Stimulated activated CD4-positive, alpha-beta T cell treated with anti-CD3 and anti-CD28 coated beads, Interleukin-4, amount 100 ng/mL, for 24 hours (primary cell): ENCODE data around the gene DTX3L.
A peak's percentile ranks its signal among the peaks of the same experiment; 100 is the strongest.
"Not testable (repeated sequence)": the region's sequence is repeated elsewhere in the genome, so short reads cannot be mapped to it uniquely, and the experiment has no call there.

Experiments
- DNase-seq: peaks from one replicate; pipeline ENCODE4 v3.0.0-alpha.2; 2020

Gene DTX3L

DNA sequence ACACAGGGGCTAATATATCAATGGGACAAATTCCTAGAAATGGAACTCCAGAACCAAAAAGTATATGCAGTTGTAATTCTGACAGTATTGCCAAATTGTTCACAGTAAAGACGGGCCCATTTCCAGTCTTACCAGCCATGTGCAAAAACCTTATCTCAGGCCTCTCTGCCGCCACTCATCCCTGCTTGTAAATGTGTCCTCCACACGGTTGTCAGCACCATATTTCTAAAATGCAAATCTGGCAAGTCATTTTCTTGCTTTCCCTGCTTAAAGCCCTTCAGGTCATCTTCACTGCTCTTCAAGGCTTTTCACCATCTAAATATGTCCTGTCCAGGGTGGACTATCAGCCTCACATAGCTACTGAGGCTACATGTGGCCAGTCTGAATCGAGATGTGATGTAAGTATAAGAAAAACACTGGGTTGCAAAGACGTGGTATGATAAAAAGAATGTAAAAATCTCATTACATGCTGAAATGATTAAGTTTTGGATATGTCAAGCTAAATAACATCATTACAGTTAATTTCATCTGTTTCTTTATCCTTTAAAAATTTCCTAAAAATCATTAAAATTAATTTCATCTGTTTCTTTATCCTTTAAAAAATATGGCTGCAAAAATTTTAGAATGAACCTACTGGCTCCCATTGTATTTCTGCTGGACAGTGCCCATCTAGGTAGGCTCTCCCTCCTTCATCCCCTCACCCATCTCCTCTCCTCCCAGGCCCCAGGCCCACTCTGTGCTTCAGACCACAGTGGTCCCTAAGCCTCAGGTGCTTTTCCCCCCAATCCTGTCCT lies 1.0 kb upstream of the DTX3L start:
- no peak for DNase-seq

DNA sequence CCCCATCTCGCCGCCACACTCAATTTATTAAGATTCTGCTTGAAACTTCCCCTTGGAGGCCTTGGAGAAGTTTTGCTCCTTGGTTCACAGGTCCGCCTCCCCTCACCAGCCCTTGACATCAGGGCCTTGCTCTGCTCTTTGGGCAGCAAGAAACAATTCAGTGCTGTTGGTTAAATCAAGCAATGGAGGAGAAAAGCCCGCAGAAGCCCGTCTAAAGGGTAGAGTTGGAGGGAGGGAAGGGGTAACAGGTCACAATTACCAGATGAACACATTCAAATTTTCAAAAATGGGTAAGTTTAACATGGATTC lies 467 bp upstream of the DTX3L start:
- peak; percentile 19 for DNase-seq

DNA sequence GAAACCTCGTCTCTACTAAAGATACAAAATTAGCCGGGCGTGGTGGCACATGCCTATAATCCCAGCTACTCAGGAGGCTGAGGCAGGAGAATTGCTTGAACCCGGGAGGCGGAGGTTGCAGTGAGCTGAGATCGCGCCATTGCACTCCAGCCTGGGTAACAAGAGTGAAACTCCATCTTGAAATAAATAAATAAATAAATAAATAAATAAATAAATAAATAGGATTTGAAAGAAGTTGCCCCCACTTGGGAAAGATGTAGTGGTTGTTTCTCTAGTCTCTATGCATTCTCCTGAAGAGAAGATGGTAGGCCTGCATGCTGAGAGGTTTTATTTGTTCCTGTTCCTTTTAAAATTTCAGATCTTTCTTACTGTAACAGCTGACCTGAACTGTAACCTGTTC lies 4.0 kb downstream of the DTX3L start:
- not testable (repeated sequence) for DNase-seq

- no peak for DNase-seq
These were observed 4.6 kb downstream of the DTX3L start for GRCh38 chr3:122568755-122569154.

DNA sequence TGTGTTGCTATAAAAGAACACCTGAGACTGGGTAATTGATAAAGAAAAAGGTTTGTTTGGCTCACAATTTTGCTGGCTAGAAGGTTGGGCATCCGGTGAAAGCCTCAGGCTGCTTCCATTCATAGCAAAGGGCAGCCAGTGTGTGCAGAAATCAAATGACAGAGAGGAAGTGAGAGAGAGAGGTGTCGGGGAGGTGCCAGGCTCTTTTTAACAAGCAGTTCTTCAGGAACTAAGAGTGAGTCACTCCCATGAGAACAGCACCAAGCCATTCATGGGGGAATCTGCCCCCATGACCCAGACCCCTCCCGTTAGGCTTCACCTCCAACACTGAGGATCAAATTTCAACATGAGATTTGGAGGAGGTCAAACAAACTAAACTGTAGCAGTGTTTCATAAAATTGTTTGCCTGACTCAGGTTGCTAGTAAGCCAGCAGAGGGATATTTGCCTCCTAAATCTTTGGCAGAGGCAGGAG lies 8.8 kb downstream of the DTX3L start:
- DNase-seq = peak; percentile 45

GRCh38 chr3:122576174-122576940 lies 12.2 kb downstream of the DTX3L start:
- peak; percentile 80 for DNase-seq

GRCh38 chr3:122577409-122578031 lies 13.4 kb downstream of the DTX3L start, which contains the start of gene PARP15:
TSS of gene PARP15 (plus strand) at chr3:122577650. CDS start at chr3:122577668, 18 bp downstream.
- peak; percentile 45 for DNase-seq

- DNase-seq = no peak
These were observed 14.1 kb downstream of the DTX3L start for GRCh38 chr3:122578069-122578740.

GRCh38 chr3:122580470-122580869 lies 16.3 kb downstream of the DTX3L start:
- no peak for DNase-seq

DNA sequence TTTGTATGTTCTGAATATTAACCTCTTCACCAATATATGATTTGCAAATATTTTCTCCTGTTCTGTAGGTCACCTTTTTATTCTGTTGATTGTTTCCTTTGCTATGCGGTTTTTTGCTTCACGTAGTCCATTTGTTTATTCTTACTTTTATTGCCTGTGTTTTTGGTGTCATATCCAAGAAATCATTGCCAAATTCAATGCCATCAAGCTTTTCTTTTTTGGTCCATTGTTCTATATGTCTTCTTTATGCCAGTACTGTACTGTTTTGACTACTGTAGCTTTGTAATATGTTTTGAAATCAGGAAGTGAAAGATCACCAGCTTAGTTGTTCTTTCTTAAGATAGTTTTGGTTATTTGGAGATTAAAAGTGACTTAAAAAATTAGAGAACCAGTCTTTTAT lies 17.5 kb downstream of the DTX3L start:
- DNase-seq = no peak

- no peak for DNase-seq
These were observed 18.3 kb downstream of the DTX3L start for GRCh38 chr3:122582390-122582789.

GRCh38 chr3:122586098-122586497 lies 22.0 kb downstream of the DTX3L start:
- no peak for DNase-seq

DNA sequence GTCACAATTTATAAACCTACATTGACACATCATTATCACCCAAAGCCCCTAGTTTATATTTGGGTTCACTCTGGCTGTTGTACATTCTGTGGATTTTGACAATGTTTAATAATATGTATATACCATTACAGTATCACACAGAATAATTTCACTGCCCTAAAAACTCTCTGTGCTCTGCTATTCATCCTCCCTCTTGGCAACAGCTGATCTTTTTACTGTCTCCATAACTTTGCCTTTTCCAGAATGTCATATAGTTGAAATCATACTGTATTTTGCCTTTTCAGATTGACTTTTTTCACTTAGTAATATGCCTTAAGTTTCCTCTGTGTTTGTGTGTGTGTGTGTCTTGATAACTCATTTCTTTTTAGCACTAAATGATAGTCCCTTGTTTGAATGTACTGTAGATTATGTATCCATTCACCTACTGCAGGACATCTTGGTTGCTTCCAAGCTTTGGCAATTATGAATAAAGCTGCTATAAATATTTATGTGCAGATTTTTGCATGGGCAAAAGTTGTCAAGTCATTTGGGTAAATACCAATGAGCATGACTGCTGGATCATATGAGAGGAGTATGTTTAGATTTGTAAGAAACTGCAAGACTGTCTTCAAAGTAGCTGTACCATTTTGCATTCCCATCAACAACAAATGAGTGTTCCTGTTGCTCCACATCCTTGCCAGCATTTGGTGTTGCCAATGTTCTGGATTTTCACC lies 22.8 kb downstream of the DTX3L start:
- DNase-seq = no peak

DNA sequence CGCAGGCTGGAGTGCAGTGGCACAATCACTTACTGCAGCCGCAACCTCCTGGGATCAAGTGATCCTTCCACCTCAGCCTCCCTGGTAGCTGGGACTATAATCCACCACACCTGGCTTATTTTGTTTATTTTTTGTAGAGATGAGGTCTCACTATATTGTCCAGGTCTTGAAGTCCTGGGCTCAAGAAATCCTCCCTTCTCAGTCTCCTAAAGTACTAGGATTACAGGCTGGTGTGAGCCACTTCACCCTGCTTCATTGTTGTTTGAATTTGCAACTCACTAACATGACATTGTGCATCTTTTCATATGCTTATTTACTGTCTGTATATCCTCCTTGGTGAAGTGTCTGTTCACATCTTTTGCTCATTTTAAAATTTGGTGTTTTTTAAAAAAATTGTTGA lies 23.4 kb downstream of the DTX3L start:
- no peak for DNase-seq

DNA sequence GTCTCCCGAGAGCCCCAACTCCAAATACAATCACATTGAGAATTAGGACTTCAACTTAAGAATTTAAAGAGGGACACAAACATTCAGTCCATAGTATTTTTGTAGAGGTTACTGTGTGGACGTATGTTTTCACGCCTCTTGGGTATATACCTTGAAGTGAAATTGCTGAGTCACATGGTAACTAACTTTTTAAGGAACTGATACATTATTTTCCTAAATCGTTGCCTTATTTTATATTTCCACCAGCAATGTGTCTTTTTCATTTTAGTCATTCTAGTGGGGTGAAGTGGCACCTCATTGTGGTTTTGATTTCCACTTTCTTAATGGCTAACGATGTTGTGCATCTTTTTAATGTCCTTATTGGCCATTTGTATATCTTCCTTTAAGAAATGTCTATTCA lies 25.2 kb downstream of the DTX3L start:
- DNase-seq = no peak

GRCh38 chr3:122590610-122591009 lies 26.5 kb downstream of the DTX3L start:
- no peak for DNase-seq

DNA sequence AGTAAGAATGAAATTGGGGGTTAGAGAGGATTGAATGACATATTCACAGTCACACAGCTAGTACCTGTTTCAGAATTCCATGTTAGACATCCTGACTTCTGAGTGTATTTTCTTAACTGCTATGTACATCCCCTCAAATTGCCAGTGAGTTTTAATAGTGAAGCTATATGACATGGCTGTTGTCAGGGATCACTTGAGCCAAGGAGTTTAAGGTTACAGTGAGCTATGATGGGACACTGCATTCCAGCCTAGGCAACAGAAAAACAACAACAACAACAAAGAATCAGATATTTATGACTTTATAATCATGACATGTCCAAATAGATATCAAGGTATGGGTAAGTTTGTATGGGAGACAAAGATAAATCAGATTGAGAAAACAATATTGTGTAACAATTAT lies 29.9 kb downstream of the DTX3L start:
- no peak for DNase-seq

- DNase-seq = no peak
These were observed 34.0 kb downstream of the DTX3L start for GRCh38 chr3:122598151-122598550.

GRCh38 chr3:122598556-122598955 lies 34.4 kb downstream of the DTX3L start:
- DNase-seq = no peak

DNA sequence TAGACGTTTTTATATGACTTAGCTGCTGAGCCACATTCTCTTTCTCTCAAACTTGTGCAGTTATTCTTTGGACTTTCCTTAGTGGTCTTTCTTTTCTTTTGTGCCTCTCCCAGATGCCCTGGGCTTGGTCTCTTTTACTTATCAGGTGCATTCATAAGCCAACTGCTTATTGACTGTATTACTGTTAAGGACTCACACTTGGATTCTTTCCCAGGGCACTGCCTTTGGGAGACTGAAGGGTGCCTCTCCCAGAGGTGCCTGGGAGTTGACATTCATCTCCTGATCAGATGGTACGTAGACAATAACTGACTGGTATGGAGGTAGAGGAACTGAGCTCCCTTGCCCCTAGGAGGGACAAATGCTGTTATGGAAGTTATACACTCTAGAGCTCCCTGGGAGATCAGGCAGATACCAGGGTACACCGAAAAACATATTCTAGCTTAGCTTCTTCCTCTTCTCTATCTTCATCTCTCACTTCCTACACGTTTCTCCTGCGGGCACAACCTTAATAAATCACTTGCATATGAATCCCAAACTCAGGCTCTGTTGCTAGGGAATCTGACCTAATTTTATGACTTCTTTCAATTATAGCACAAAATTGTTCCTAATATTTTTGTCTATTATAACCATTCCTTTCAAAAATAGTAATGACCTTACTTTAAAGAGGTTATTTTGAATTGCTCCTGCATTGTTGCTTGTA lies 38.0 kb downstream of the DTX3L start:
- no peak for DNase-seq

DNA sequence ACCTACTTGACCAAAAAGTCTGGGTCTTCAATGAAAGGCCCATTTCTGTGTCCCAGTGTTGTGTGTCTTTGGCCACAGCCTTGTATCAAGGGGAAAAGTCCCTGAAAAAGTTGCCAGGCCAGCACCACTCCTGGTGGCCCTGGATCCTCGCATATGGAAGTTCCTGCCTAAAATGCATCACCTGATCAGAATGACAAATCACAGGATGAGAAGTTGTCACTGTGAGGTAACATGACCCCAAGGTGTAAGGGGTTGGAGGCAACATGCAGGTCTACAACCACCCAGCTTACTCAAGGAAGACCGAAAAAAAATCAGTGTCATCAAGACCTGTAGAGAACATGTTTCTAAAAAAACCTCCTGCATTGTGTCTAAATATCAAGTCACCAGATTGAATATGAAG lies 38.9 kb downstream of the DTX3L start:
- DNase-seq = no peak

DNA sequence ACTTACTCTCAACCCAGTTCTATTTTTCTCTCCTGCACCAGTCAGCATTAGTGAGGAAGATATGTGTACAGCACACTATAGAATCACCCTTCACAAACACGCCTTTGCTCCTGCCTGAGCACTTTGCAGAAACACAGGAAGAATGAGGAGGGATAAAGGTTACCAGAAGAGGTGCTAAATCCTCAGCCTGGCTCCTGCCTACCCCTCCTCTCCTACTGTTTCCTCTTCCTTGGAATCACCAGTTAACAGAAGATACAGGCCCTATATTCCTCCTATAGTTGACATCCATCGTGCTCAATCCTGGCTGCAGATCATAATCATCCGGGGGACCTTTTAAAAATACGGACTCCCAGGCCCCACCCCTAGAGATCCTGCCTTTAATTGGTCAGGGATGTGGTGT lies 42.2 kb downstream of the DTX3L start:
- no peak for DNase-seq
